H1 (cell line): Measurements from ENCODE around the gene BCL2L11.

Experiments
- CREB1 ChIP-seq: IDR thresholded peaks from 2 replicates; pipeline ENCODE4 v1.6.1; 2012; ENCODE audit warnings: inconsistent platforms
- JUN ChIP-seq: IDR thresholded peaks from 2 replicates; pipeline ENCODE4 v1.6.1; 2011; ENCODE audit warnings: low read depth, mild to moderate bottlenecking, improper control_type of control experiment, low read length
- POLR2A ChIP-seq, 2 experiments: IDR thresholded peaks; 1 replicate in 1 of 2; 2 replicates in 1 of 2; pipeline ENCODE4 v1.6.1; 2011; ENCODE audit warnings: low read depth in 2 of 2, low read length in 2 of 2, mild to moderate bottlenecking in 2 of 2; ENCODE audit errors: control extremely low read depth in 1 of 2
- ZNF274 ChIP-seq: IDR thresholded peaks from 2 replicates; pipeline ENCODE4 v1.7.0; 2012; ENCODE audit warnings: low read length, borderline replicate concordance; ENCODE audit errors: extremely low read depth
- TF ChIP-seq, protein P1 (sequence below), 3 experiments: IDR thresholded peaks; 1 replicate in 2 of 3; 2 replicates in 1 of 3; pipeline versions ENCODE4 v1.5.1 to v1.6.1; 2011; ENCODE audit warnings: low read length in 3 of 3, mild to moderate bottlenecking in 3 of 3, inconsistent platforms in 2 of 3, low read depth in 1 of 3, moderate library complexity in 1 of 3; ENCODE audit not compliant: insufficient read depth in 1 of 3; ENCODE audit errors: control extremely low read depth in 1 of 3

- no peak for TF ChIP-seq ZNF274
- TF ChIP-seq, protein P1, sequence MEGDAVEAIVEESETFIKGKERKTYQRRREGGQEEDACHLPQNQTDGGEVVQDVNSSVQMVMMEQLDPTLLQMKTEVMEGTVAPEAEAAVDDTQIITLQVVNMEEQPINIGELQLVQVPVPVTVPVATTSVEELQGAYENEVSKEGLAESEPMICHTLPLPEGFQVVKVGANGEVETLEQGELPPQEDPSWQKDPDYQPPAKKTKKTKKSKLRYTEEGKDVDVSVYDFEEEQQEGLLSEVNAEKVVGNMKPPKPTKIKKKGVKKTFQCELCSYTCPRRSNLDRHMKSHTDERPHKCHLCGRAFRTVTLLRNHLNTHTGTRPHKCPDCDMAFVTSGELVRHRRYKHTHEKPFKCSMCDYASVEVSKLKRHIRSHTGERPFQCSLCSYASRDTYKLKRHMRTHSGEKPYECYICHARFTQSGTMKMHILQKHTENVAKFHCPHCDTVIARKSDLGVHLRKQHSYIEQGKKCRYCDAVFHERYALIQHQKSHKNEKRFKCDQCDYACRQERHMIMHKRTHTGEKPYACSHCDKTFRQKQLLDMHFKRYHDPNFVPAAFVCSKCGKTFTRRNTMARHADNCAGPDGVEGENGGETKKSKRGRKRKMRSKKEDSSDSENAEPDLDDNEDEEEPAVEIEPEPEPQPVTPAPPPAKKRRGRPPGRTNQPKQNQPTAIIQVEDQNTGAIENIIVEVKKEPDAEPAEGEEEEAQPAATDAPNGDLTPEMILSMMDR (IDR thresholded peaks at IDR 0.05; ENCODE audit: control extremely low read depth in 1 of 3, insufficient read depth in 1 of 3, low read depth in 1 of 3, low read length in 3 of 3) = no peak
- TF ChIP-seq JUN = no peak
- TF ChIP-seq CREB1 = no peak
- no peak for TF ChIP-seq POLR2A (IDR thresholded peaks at IDR 0.05; ENCODE audit: control extremely low read depth in 1 of 2, low read depth in 2 of 2, low read length in 2 of 2)
Observed at GRCh38 chr2:111207851-111208250, 87.1 kb downstream of the BCL2L11 start.
